Measurements from ENCODE around the gene BCL7A.

DNA sequence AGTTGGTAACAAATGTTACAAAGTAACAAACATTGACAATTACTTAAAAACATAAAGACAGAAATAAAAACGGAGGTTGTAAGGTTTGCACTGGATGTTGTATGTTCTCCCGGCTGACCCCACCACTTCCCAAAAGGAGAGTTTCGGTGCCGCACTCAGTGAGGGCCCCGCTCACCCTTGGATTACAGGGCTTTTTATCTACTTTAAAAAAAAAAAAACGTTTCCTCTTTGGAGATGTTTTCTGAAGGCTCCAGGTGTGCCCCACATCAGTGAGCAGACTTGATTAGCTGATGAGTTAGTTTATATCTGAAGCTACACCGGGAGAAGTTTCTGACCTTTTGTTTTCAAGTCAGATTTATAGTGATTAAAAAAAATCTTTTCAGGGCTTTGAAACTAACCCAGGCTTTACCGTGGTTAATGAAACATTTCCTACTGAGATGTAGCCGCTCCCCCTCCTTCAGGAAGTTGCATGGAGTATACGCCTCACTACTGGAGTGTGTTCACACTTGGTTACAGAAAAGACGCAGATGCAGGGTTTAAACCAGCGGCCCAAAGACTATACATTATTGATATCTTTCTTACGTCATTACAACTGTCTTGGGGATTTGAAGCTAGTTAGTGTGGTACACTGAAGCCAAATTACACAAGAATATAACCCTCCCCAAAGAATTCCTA lies 38.0 kb upstream of the BCL7A start:
- TF ChIP-seq CTCF (IDR thresholded peaks at IDR 0.05) = no peak
- TF ChIP-seq POLR2A (IDR thresholded peaks at IDR 0.05) = no peak
- TF ChIP-seq POLR2AphosphoS5 (IDR thresholded peaks at IDR 0.05) = no peak
- TF ChIP-seq EP300 (IDR thresholded peaks at IDR 0.05) = no peak

Measured in stomach (tissue), 4 donors.